ENCODE measurements around the gene GPR35.
"Not testable (repeated sequence)": the region's sequence is repeated elsewhere in the genome, so short reads cannot be mapped to it uniquely, and the experiment has no call there.

The GPR35 gene

GRCh38 chr2:240639566-240639965 is 14.3 kb downstream of the GPR35 start:
- DNase-seq (ENCODE audit: low spot score): no peak

DNA sequence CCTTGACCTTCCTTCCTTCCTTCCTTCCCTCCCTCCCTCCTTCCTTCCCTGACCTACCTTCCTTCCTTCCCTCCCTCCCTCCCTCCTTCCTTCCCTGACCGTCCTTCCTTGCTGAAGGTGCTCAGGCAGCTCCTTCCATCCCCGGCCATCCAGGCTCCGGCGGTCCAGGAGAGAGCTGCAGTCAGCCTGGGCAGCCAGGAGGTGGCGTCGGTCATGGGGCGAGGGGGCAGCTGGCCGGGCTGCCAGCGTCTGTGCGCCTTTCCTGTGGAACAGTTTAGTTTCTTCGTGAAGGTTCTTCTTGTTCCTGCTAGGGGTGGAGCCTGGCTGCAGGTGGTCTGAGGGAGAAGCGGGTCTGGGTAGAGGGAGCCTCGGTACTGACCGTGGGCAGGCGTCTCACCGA is 15.7 kb downstream of the GPR35 start:
- DNase-seq (ENCODE audit: low spot score): no peak

GRCh38 chr2:240642061-240642805 is 17.0 kb downstream of the GPR35 start:
- no peak for DNase-seq (ENCODE audit: low spot score)

DNA sequence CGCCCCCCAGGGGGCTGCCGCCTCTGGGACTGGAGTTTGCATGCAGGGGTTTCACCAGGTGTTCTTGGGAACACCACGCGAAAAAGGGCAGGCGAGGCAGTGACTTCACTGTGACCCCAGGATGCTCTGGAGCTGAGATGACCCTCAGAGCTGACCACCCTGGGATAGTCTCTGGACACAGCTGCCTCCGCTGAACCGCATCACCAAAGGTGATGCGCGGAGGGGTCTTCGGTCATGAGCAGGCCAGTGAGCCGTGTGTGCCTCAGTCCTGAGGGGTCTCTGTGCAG is 17.5 kb downstream of the GPR35 start:
- no peak for DNase-seq (ENCODE audit: low spot score)

DNA sequence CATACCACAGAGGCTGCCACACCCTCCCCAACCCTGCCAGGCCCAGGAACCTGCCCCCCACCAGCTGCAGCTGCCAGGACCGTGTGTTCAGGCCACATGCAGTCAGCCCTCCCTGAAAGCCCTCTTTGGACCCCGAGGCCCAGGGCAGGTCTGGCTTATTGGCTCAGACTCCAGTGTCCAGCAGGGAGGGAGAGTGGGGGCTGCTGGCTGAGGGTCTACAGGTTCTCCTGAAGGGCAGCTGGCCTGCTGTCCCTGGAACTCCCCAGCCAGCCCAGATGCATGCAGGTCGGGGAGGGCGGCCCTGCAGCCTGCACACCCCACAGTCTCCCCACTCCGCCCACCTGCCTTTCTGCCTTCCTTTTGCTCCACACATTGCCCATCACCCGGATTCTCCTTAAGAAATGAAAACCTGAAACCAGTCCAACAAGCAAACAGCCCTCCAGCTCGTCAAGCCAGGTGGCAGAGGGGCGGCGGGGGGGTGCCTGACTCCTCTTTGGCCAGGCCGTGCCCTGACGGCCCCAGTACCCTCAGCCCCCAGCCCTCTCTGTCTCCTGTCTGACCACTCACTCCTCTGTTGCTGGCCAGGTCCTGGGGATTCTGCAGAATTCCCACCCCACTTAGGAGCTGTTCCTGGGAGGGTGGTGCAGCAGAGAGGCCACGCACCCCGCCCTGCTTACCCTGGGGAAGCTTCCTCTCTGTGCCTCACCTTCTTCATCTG is 18.0 kb downstream of the GPR35 start:
- no peak for DNase-seq (ENCODE audit: low spot score)

DNA sequence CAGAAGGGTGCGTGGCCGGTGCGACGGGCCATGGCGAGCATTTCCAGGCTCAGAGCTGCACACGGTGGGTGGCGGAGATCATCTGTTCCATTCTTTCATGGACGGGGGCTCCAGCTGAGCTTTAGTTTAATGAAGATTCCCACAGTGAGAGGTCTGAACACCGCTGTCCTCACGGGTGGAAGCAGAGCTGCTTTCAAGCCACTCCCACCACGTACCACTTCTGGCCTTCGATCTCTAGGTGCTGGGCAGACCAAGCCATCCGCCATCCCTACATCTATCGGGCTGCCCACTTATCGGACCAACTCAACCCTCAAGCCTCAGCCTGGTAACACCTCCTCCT is 18.5 kb downstream of the GPR35 start:
- DNase-seq (ENCODE audit: low spot score): no peak

DNA sequence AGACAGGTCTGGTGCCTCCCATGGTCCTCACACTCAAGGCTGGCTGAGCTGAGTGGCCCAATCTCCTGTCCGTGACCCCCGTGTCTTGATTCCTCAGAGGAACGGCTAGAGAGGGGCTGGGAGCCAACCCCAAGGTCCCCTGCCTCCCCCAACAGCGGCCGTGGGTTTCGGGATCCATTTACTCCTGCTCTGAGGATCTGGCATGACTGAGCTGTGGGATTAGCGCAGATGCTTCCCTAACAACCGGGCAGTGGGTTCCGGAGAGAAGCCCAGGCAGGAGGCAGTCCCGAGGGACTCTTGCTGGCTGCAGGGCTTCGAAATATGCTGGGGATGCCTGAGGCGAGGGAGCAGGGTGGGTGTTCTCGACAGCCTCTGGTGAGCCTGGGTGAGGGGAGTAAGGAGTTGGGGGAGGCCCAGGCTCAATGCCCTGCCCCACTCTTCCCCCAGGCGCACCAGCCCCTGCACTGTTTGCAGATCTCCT is 18.9 kb downstream of the GPR35 start:
- DNase-seq (ENCODE audit: low spot score): no peak

- DNase-seq (ENCODE audit: low spot score): no peak
Measured at GRCh38 chr2:240644859-240645301, 19.6 kb downstream of the GPR35 start.

DNA sequence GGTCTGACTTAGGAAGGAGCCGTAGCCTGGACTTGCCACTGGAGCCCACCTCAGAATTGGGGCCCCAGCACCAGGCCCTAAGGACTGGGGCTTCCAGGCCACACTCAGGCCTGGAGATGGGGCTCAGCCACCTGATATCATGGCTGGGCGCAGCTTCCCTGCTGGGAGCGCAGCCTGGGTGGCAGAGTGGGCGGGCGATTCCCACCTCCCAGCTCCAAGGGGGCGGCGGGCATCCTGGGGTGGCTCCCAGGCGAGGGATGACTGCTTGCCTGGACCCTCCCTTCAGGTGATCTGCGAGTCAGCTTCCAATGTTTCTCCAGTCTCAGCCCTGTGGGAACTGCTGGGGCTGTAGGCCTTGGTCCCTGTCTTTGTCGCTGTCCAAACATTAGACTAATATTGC is 20.1 kb downstream of the GPR35 start:
- DNase-seq (ENCODE audit: low spot score): no peak

DNA sequence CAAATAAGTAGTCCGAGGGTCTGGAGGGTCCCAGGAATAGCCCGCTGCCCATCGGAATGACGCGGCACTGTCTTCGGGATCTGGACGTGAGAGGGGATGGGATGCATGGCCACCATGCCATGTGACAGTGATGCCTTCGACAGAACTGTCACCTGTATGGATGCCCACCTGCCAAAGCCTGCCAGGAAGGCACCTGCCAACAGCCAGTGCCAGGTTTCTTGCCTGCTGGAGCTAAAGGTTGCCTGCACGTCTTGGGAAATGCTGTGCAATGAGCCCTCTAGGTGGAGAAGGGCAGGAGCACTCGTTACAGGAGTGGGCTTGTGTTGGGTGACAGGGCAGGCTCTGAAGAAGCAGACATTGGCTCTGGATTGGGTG is 20.5 kb downstream of the GPR35 start:
- DNase-seq (ENCODE audit: low spot score): no peak

DNA sequence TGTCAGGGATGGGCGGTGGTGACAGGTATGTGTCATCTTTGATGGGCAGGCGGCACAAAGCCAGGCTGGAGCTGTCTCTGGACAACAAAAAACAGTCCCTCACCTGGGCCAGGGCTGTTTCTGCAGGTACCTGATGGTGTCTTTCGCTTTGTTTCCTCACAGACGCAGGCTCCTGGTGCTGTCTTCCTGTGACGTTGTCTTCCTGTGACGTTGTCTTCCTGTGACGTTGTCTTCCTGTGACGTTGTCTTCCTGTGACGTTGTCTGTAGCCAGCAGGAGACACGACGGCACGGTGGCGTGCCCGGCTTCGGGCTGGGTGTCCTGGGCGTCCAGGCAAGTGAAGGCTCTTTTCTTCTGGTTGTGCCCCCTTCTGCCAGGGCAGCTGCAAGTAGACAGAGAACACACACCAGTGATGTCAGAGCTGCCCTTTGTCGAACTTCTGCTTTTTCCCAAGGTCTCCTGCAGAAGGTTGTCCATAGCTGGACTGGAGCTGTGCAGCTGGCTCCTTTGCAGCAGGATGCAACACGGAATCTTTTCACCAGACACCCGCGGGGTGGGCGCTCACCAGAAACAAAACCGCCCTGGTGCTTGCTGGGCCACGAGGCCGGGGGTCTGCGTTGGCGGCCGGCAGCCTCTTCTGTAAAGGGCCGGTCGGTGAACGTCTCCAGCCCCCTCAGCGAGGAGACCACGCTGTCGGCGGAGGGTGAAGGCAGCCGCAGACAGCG is 21.1 kb downstream of the GPR35 start:
- DNase-seq (ENCODE audit: low spot score): no peak

- no peak for DNase-seq (ENCODE audit: low spot score)
Measured at GRCh38 chr2:240646900-240647502, 21.7 kb downstream of the GPR35 start.

GRCh38 chr2:240647503-240648154 is 22.3 kb downstream of the GPR35 start:
- DNase-seq (ENCODE audit: low spot score): no peak

DNA sequence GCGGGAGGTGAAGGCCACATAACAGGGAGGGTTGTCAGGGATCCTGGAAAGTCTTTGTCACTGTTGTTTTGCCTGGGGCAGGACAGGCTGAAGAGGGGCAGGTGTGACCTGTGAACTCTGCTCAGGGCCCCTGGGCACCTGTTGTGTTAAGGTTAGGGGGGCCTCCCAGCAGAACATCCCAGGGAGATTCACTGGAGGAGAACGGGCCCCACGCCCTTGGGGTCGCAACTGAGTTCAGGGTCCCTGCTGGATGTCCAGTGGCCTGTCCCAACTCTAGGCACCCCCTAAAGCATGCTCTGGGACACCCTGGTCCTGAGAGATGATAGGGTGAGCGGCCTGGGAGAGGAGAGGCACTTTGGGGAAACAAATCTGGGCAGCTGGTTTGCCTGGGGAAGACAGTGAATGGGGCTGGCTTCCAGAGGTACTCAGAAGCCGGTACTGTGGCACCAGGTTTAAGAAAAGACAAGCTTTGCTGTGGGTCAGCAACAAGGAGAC is 22.9 kb downstream of the GPR35 start:
- DNase-seq (ENCODE audit: low spot score): no peak

GRCh38 chr2:240648650-240649275 is 23.5 kb downstream of the GPR35 start:
- no peak for DNase-seq (ENCODE audit: low spot score)

GRCh38 chr2:240649331-240649730 is 24.1 kb downstream of the GPR35 start:
- no peak for DNase-seq (ENCODE audit: low spot score)

DNA sequence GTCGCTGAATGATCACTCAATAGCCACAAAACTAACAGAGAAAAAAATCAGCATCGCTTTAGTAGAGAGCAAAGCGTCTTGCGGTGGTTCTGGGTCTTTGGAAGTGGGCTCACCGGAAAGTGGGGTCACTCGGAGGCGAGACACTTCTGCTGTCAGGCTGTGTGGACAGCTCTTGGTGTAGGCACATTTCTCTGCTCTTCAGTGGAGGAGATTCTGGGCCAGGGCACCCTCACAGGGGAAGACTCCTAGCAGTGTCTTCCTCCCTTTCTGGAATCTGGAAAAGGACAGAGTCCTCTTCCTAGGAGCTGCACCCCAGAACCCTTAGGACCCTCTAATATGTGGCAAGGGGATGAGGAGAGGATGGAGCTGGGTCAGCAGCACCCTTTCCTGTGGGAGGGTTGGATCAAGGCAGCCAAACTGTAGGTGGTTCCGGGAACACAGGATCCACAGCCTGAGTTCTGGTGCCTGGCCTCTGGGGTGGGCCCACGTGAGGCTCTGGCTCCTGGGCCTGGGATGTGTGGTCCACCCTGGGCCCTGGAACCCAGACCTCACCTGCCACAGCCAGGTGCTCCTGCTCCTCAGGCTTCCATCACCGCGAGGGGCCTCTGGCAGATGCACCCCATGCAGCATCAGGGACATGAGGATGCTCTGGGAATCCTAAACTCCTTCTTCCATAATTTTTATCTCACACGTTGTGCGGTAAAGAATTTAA is 25.1 kb downstream of the GPR35 start:
- DNase-seq (ENCODE audit: low spot score): no peak

- DNase-seq (ENCODE audit: low spot score): no peak
Measured at GRCh38 chr2:240651185-240651584, 25.9 kb downstream of the GPR35 start.

DNA sequence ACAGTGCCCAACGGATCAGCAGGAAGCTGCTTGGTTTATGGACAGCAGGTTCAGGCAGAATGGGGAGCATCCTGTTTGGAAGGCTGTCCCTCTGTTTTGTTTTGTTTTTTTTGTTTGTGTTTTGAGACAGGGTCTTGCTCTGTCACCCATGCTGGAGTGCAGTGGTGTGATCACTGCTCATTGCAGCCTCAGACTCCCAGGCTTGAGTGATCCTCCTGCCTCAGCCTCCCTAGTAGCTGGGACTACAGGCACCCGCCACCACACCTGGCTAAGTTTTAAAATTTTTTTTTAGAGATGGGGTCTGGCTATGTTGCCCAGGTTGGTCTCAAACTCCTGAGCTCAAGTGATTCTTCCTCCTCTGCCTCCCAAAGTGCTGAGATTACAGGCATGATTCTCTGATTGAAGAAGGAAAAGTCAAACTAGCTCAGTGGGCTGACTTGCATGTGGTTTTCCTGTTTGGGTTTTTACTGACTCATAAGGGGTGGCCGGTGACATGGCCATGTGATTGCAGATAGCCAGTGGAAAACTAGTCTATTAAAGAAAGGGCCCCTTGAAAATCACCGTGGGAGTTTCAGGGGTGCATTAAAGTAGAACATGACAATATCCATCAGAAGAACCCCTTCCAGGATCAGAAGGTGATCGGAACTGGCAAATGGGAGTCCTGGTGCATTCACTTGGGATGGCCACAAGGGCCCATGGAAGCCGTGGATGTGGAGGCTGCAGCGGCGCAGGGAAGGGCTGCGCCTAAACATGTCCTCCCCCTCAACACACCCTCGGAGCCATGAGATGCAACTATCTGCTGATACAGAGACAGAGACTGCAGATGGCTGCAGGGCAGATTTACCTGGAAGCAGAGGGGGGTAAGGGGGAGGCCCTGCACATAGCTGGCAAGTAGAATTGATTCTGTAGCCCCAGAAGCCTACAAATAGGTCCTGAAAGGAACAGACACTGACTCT is 30.9 kb downstream of the GPR35 start:
- no peak for DNase-seq (ENCODE audit: low spot score)

GRCh38 chr2:240659883-240660282 is 34.6 kb downstream of the GPR35 start:
- not testable (repeated sequence) for DNase-seq (ENCODE audit: low spot score)
